ENCODE data around the gene MLF2.

- TF ChIP-seq CTCF (IDR thresholded peaks at IDR 0.05; ENCODE audit: low read depth, low read length) (no peak), MYC (IDR thresholded peaks at IDR 0.05; ENCODE audit: low read depth, low read length) (no peak), POLR2A (IDR thresholded peaks at IDR 0.05; ENCODE audit: extremely low read depth, insufficient read length) (no peak), MAX (IDR thresholded peaks at IDR 0.05; ENCODE audit: low read depth, low read length) (no peak)
Observed at GRCh38 chr12:6757028-6757690, 4.2 kb upstream of the MLF2 start.
